ENCODE data around the gene SAMD4B. TPM values are rescaled to one million over a fixed set of nuclear protein-coding genes. Genes with fewer than 3 reads are reported as not detected.

The SAMD4B gene
- total RNA-seq, 1 experiment from 2014 or later, result 64.2 TPM

DNA sequence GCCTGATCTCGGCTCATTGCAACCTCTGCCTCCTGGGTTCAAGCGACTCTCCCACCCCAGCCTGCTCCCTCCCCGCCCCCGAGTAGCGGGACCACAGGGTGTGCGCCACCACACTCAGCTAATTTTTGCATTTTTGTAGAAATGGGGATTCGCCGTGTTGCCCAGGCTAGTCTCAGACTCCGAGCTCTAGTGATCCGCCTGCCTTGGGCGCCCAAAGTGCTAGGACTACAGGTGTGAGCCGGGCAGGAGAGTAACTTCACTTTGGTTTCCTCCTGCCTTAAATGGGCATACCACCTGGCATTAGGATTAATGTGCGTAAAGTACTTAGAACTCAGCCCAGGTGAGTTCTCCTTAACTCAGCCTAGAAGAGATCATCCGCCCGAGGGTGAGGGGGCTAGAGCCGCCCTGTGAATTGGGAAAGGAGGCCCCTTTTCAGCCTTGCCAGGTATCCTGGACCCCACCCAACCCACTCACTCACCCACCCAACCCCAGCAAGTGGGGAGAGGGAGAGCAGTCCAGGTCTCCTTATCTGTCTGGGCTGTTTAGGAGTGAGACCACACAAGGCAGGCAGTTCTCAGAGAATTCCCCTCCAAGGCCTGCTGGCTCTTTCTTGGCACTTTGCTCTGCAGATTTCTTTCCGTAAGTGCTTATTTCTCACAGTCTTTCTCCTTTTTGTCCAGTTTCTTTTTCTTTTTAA is 63.2 kb downstream of the SAMD4B start:
- DNase-seq (ENCODE audit: low spot score), result no peak
- in situ Hi-C loops (cut with HindIII; ENCODE audit: low sequenced_read_pairs), result no loop called here

DNA sequence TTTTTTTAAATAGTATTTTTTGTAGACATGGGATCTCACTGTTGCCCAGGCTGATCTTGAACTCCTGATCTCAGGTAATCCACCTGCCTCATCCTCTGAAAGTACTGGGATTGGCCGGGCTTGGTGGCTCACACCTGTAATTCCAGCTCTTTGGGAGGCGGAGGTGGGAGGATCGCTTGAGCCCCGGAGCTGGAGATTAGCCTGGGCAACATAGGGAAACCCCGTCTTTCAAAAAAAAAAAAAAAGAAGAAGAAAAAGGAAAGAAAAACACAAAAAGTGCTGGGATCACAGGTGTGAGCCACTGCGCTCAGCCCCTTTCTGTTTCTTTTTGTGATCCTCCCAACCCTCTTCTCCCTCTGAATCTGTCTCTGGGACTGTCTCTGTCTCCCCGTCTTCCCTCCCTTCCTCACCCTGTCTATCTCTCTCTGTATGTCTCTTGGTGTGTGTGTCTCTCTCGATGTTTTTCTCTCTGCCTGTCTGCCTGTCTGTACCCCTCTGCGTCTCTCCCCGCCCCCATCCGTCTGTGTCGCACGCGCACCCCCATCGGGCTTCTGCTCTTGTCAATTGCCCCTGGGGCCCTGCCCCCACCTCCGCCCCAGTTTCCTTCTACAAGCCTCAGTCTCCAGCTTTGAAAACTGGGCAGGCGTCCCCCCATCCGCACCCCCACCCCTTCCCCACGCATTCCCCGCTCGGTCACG is 63.9 kb downstream of the SAMD4B start:
- peak; percentile 37 for DNase-seq (ENCODE audit: low spot score)
- in situ Hi-C loops (cut with HindIII; ENCODE audit: low sequenced_read_pairs), result no loop called here

DNA sequence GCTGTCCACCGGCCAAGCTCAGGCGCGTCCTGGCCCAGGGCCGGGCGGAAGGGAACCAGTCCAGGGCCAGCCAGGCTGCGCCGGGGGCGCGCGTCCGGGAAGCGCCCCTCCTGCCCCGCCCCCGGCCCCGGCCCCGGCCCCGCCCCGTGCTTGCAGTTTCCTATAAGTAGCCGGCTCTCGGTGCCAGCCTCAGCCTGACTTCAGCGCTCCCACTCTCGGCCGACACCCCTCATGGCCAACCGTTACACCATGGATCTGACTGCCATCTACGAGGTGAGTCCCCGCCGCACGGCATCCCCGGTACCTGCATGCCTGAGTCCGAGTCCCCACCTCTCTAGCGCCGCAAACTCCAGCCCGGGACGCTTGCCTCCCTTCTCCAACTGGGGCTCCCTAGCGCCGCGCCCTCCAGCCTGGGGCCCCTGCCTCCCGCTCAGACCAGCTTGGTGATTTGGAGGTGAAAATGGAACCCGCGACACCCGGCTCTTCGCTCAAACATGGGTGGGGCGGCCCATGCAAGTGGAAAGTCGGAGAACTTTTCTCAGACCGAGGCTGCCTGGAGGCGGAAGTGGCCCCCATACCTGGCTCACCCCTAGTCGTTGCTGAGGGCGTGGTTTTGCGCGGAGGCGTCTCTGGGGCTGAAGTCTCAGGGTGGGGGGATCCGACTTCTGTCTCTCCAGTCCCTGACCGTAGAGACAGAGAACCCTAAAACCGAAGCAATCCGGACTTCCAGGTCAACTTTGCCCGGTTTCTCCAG is 64.6 kb downstream of the SAMD4B start, which contains the start of gene ZFP36:
TSS of gene ZFP36 (plus strand) at position 192 of the 754 bp plus-strand sequence. CDS start at position 250, 58 bp downstream.
- peak; percentile 66 for DNase-seq (ENCODE audit: low spot score)
- in situ Hi-C loops (cut with HindIII; ENCODE audit: low sequenced_read_pairs), result no loop called here

DNA sequence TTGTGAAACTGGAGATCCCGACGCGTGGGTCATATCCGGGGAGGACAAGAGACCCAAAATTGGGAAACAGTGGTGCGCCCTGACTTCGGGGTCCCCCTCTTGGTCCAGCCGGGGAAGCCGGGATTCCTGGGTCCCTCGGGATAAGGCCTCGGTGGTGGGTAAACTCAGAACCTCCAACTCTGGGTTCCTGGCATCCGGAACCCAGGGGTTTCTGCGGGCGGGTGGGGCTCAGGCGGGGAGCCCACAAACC is 65.1 kb downstream of the SAMD4B start:
- DNase-seq (ENCODE audit: low spot score), result no peak
- in situ Hi-C loops (cut with HindIII; ENCODE audit: low sequenced_read_pairs), result no loop called here

DNA sequence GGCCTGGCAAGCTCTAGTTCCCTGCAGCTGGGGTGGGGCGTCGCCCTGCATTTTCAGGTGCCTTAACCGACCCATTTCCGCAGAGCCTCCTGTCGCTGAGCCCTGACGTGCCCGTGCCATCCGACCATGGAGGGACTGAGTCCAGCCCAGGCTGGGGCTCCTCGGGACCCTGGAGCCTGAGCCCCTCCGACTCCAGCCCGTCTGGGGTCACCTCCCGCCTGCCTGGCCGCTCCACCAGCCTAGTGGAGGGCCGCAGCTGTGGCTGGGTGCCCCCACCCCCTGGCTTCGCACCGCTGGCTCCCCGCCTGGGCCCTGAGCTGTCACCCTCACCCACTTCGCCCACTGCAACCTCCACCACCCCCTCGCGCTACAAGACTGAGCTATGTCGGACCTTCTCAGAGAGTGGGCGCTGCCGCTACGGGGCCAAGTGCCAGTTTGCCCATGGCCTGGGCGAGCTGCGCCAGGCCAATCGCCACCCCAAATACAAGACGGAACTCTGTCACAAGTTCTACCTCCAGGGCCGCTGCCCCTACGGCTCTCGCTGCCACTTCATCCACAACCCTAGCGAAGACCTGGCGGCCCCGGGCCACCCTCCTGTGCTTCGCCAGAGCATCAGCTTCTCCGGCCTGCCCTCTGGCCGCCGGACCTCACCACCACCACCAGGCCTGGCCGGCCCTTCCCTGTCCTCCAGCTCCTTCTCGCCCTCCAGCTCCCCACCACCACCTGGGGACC is 65.6 kb downstream of the SAMD4B start:
- DNase-seq (ENCODE audit: low spot score), result no peak
- in situ Hi-C loops (cut with HindIII; ENCODE audit: low sequenced_read_pairs), result no loop called here

DNA sequence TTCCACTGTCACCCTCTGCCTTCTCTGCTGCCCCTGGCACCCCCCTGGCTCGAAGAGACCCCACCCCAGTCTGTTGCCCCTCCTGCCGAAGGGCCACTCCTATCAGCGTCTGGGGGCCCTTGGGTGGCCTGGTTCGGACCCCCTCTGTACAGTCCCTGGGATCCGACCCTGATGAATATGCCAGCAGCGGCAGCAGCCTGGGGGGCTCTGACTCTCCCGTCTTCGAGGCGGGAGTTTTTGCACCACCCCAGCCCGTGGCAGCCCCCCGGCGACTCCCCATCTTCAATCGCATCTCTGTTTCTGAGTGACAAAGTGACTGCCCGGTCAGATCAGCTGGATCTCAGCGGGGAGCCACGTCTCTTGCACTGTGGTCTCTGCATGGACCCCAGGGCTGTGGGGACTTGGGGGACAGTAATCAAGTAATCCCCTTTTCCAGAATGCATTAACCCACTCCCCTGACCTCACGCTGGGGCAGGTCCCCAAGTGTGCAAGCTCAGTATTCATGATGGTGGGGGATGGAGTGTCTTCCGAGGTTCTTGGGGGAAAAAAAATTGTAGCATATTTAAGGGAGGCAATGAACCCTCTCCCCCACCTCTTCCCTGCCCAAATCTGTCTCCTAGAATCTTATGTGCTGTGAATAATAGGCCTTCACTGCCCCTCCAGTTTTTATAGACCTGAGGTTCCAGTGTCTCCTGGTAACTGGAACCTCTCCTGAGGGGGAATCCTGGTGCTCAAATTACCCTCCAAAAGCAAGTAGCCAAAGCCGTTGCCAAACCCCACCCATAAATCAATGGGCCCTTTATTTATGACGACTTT is 66.4 kb downstream of the SAMD4B start:
- DNase-seq (ENCODE audit: low spot score), result peak; percentile 19
- in situ Hi-C loops (cut with HindIII; ENCODE audit: low sequenced_read_pairs), result no loop called here

DNA sequence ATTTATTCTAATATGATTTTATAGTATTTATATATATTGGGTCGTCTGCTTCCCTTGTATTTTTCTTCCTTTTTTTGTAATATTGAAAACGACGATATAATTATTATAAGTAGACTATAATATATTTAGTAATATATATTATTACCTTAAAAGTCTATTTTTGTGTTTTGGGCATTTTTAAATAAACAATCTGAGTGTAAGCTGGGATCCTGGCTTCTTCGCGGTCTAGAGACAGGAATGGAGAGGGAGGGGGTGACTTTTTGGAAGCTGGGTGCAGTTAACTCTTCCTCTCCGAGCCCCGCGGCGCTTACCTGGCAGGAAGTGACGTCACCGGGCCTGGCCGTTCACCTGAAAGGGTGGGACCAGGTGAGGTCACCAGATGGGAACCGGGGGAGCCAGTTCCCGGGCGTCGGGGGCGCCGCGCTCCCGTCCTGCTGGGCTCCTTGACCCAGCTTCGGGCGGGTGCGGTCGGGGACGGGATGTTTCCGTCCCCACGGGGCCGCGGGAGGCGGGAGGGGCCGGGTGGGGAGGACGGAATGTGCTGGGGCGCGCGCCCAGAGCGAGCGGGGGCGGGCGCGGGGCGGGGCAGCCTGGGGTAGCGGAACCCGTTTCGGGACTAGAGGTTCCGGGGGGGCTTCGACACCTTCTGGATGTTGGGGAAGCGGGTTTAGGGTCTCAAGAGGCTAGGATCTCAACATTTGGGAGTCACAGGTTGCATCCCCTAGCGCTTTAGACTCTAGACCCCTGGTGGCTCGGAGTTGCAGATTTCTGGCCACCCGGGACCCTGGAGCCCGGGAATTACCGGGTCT is 67.2 kb downstream of the SAMD4B start:
- peak; percentile 79 for DNase-seq (ENCODE audit: low spot score)
- in situ Hi-C loops (cut with HindIII; ENCODE audit: low sequenced_read_pairs), result no loop called here

DNA sequence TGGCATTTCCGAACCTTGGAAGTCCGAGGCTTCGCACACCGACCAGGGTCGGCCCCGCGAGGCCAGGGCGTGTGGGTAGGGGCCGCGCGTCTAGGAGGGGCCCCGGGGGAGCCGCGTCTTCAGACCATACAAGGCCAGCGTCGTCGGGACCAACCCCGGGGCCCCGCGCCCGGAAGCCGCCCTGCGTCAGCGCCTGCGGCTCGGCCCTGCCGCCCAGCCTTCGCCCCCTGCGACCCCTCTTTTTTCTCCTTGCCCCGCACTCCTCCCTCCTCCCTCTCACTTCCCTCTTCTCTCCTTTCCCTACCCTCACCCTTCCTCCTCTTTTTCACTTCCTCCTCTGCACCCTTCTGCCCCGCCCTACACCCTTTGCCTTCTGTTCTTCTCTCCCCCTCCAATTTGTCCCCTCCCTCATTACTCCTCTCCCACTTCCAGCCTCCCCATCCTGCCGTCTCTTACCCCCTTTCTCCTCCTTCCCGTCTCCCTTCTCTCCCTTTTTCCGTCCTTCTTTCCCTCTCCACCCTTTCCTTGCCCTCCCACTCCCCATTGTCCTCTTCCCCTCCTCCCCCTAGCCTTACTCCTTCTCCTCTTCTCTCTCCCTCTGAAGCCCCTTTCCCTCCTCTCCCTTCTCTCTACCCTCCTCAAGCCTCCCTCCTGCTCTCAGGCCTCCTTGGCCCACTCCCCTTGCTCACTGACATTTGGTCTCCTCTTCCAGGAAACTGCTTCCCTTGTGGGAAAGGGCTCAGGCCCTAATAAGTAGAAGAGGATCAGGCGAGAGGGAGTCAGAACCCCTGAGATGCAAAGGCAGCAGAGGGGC is 68.0 kb downstream of the SAMD4B start:
- in situ Hi-C loops (cut with HindIII; ENCODE audit: low sequenced_read_pairs), result no loop called here
- peak; percentile 29 for DNase-seq (ENCODE audit: low spot score)

DNA sequence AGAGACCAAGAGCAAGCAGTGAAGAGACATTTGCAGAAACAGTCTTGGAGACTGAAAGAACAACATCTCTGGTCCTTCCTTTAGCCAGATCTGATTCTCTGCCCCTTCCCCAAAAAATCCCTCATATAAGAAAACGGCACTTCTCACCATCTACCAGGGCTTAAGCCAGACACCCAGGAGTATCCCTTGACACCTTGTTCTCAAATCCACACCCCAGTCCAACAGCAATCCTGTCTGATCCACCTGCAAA is 68.5 kb downstream of the SAMD4B start:
- in situ Hi-C loops (cut with HindIII; ENCODE audit: low sequenced_read_pairs), result no loop called here

DNA sequence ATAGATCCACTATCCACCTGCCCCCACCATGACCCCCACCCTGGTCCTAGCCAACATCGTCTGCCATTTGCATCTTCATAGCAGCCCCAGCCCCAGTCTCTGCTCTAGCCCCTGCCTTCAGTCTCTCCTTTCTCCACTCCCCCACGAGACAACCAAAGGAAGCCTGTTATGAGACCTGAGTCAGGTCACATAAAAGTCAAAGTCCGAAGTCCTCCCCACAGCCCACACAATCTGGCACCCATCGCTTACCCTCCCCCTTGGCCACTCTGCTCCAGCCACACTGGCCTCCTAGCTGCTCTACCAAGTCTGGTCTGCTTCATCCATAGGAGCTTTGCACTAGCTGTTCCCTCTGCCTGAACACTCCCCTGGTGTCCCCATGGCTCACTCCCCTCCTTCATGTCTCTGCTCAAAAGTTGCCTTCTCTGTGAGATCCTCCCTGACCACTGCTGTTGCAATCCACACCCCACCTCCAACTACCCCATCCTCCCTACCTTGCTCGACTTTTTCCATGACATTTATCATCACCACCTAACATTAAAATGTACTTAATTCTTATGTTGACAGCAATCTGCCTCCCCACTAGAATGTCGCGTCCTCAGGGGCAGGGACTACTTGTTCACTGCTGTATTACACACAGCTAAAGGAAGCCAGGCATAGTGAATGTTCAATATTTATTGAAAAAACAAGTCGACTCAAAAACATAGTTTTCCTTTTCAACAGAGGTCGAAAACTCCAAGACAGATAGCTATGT is 69.0 kb downstream of the SAMD4B start:
- no peak for DNase-seq (ENCODE audit: low spot score)
- in situ Hi-C loops (cut with HindIII; ENCODE audit: low sequenced_read_pairs), result no loop called here

More for the DNA sequence above, 68.5 kb downstream of the SAMD4B start:
- no peak for DNase-seq (ENCODE audit: low spot score)

DNA sequence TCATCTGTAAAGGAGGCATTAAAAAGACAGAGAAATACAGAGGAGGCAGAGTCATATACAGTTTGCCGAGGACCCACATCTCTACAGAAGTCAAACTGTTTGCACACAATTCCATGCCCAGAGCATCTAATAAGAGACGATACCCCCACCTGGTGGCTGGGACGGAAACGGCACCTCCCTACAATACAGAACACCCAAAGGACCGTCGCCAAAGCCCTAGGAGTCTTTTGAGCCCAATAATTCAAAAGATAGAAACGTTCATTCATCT is 69.5 kb downstream of the SAMD4B start:
- peak; percentile 90 for DNase-seq (ENCODE audit: low spot score)
- in situ Hi-C loops (cut with HindIII; ENCODE audit: low sequenced_read_pairs), result no loop called here

DNA sequence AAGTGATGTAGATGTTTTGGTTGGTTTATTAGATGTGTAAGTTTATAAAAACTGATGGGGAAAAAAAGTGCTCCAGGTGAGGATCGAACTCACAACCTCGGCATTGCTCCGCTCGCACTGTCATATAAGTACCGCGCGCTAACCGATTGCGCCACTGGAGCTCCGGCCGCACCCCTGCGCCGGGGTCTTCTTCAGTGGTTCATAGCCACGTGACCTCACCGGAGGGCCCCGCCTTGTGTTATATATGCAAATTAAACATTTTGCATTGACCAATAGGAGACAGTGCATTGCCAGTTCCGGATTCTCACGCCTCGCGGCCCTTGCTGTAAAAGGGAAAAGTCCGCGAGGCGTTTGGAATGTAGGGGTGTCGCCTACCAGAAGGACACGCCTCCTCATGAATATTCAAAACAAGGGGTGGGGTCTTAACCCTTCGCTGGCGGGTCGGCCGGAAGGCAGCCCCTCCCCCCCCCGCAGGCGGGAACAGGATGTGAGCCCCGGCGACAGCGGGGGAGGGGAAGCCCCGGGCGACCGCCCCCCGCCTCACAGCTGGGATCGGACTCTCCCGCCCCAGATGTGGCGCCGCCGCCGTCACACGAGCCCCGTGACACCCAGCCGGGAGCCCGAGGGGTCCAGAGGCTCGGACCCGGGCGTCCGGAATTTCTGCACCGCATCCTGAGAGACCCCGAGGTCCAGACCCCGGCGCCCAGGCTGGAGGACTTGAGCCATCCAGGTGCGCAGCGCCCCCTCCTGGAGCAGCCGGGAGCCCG is 70.1 kb downstream of the SAMD4B start, which contains the start of gene PLEKHG2:
TSS of gene PLEKHG2 (plus strand) at position 570 of the 767 bp plus-strand sequence. CDS start 1,418 bp downstream, outside the sequence.
- in situ Hi-C loops (cut with HindIII; ENCODE audit: low sequenced_read_pairs), result no loop called here
- DNase-seq (ENCODE audit: low spot score), result peak; percentile 100

DNA sequence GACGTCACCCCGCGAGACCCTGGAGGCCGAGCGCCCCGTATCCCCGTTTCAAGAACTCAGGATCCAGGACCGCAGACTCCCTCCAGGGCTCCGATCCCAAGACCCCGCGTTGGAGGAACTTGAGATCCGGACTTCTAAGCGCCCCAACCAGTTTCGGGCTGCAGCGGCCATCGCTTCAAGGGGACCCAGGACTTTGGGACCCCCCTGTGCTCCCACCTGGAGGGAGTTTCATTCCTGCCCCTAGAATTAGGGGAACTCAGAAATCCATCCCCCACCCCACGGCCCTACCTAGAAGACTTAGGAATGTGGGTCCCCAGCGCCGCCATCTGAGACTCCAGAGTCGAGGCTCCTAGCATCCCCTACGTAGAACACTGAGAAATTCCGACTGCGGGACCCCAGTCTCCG is 70.6 kb downstream of the SAMD4B start:
- in situ Hi-C loops (cut with HindIII; ENCODE audit: low sequenced_read_pairs), result no loop called here
- no peak for DNase-seq (ENCODE audit: low spot score)

DNA sequence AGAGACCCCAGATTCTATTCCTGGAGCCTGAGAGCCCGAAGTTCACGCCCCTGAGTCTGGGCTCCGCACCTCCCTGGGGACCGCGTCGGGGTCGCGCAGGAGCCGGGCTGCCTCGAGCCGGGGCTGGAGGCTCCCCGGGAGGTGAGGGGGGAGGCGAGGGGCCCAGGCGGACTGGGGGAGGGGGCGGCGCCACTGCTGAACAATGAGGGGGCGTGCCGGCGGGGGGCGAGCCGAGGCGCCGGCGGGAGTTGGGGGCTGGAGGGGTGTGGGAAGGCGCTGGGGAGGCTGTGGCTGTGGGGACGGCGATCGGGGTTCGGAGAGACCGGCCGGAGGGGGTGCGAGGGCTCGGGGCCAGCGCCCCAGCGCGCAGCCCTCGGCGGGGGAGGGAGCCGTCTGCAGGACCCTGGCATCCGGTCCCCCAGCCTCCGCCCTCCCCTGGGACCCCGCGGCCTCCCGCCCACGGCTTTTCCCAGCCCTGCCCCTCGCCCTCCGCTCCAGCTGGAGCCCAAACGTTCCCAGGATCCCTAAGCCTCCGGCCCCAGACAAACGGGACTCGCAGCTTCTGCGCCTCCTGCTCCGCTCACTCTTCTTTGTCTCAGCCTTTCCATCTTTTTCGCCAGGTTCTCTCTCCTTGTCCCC is 71.2 kb downstream of the SAMD4B start:
- no peak for DNase-seq (ENCODE audit: low spot score)
- in situ Hi-C loops (cut with HindIII; ENCODE audit: low sequenced_read_pairs), result no loop called here

DNA sequence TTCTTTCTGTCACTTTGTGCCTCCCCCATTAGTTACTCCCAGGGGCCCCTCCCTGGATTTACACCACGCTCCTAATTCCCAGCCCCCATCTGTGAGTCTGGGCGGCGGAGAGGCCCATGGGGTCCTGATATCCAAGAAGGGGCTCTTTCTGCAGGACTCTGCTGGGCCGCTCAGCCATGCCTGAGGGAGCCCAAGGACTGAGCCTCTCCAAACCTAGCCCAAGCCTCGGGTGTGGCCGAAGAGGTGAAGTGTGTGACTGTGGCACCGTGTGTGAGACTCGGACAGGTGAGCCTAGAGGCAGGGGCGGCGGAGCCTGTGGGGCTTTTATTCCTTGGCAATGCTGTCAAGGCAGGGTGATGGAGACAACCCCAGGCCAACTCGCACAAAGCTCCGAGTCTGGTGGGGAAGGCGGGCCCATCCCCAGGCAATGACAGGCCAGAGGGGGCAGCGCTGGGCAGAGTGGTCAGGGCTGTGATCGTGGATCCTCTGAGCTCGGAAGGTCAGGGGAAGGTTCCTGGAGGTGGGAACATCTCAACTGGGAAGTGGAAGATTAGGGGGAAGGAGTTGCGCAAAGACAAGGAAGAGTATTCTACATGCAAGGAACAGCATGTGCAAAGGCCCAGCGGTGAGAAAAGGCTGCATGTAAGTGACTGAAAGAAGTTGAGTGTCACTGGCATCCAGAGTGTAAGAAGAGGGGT is 71.8 kb downstream of the SAMD4B start:
- in situ Hi-C loops (cut with HindIII; ENCODE audit: low sequenced_read_pairs), result no loop called here
- DNase-seq (ENCODE audit: low spot score), result peak; percentile 39

Measured in G401 (cell line).